Upper lobe of left lung (tissue), 4 donors: ENCODE measurements around the gene SRPK2.

ENCODE experiments used
- CTCF ChIP-seq, 6 experiments: fragments of 450-650 bp in 4 of 6; fragments of 200-600 bp in 2 of 6; sonication (generic) in 2 of 6; IDR thresholded peaks; one replicate each; pipeline ENCODE4 v1.5.1; 2016 to 2019; ENCODE audit warnings: antibody characterized with exemption in 6 of 6
- EP300 ChIP-seq, 4 donors: sonication (generic); formaldehyde crosslinking; IDR thresholded peaks; one replicate each; pipeline ENCODE4 v1.5.1; 2017; ENCODE audit warnings: antibody characterized with exemption in 4 of 4, control low read depth in 2 of 4
- POLR2A ChIP-seq, 4 donors: fragments of 450-650 bp; IDR thresholded peaks; one replicate each; pipeline ENCODE4 v1.5.1; 2016 to 2017; ENCODE audit warnings: antibody characterized with exemption in 4 of 4, mild to moderate bottlenecking in 2 of 4

GRCh38 chr7:105178928-105179541, 209.7 kb downstream of the SRPK2 start:
- no peak for TF ChIP-seq CTCF (IDR thresholded peaks at IDR 0.05)
- no peak for TF ChIP-seq EP300 (IDR thresholded peaks at IDR 0.05)
- TF ChIP-seq POLR2A (IDR thresholded peaks at IDR 0.05): no peak
